Measurements from ENCODE around the gene PLCB2.

DNA sequence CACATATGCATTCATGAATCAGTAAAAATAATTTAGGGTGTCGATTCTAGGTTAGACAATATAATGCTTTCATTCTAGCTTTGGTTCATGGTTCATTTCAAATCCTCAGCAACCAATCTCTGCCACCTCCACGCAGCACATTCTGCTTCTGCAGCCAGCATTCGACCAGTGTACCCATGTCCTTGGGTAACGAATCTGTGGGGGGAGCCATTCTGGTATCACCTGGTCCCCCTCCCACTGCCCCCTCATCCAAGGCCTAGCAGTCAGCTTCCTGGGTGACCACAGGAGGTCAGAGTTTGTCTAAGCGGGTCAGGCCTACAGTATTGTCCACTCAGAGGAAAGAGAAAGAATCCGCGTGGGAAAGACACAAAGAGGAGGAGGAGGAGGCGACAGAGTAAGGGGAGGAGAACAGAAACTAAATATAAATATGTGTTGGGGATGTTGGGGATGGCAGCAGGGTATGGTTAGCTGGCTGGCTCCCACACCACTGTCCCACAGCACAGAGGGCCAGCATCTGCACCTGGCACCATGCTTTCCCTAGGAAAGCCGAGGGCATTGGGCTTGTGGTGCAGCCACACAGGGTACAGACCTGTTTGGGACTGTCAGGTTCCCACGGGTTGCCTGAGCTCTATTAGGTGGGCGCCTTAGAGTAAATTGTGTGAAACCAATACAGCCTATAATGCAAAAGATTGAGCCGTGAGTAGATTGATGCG is 56.8 kb downstream of the PLCB2 start:
- TF ChIP-seq EZH2phosphoT487 (IDR thresholded peaks at IDR 0.05; ENCODE audit: borderline replicate concordance, low read depth) = no peak
- TF ChIP-seq, protein P1, sequence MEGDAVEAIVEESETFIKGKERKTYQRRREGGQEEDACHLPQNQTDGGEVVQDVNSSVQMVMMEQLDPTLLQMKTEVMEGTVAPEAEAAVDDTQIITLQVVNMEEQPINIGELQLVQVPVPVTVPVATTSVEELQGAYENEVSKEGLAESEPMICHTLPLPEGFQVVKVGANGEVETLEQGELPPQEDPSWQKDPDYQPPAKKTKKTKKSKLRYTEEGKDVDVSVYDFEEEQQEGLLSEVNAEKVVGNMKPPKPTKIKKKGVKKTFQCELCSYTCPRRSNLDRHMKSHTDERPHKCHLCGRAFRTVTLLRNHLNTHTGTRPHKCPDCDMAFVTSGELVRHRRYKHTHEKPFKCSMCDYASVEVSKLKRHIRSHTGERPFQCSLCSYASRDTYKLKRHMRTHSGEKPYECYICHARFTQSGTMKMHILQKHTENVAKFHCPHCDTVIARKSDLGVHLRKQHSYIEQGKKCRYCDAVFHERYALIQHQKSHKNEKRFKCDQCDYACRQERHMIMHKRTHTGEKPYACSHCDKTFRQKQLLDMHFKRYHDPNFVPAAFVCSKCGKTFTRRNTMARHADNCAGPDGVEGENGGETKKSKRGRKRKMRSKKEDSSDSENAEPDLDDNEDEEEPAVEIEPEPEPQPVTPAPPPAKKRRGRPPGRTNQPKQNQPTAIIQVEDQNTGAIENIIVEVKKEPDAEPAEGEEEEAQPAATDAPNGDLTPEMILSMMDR (IDR thresholded peaks at IDR 0.05) = no peak
- TF ChIP-seq RAD21 (IDR thresholded peaks at IDR 0.05; ENCODE audit: low read length) = no peak
- TF ChIP-seq, protein P2, sequence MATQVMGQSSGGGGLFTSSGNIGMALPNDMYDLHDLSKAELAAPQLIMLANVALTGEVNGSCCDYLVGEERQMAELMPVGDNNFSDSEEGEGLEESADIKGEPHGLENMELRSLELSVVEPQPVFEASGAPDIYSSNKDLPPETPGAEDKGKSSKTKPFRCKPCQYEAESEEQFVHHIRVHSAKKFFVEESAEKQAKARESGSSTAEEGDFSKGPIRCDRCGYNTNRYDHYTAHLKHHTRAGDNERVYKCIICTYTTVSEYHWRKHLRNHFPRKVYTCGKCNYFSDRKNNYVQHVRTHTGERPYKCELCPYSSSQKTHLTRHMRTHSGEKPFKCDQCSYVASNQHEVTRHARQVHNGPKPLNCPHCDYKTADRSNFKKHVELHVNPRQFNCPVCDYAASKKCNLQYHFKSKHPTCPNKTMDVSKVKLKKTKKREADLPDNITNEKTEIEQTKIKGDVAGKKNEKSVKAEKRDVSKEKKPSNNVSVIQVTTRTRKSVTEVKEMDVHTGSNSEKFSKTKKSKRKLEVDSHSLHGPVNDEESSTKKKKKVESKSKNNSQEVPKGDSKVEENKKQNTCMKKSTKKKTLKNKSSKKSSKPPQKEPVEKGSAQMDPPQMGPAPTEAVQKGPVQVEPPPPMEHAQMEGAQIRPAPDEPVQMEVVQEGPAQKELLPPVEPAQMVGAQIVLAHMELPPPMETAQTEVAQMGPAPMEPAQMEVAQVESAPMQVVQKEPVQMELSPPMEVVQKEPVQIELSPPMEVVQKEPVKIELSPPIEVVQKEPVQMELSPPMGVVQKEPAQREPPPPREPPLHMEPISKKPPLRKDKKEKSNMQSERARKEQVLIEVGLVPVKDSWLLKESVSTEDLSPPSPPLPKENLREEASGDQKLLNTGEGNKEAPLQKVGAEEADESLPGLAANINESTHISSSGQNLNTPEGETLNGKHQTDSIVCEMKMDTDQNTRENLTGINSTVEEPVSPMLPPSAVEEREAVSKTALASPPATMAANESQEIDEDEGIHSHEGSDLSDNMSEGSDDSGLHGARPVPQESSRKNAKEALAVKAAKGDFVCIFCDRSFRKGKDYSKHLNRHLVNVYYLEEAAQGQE (IDR thresholded peaks at IDR 0.05; ENCODE audit: low read depth, low read length) = no peak
- TF ChIP-seq FOXJ3 (CRISPR knock-in tag; IDR thresholded peaks at IDR 0.05) = no peak
- TF ChIP-seq FOSL2 (IDR thresholded peaks at IDR 0.05; ENCODE audit: borderline replicate concordance, low read depth) = no peak
- TF ChIP-seq, protein P3, sequence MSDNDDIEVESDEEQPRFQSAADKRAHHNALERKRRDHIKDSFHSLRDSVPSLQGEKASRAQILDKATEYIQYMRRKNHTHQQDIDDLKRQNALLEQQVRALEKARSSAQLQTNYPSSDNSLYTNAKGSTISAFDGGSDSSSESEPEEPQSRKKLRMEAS (IDR thresholded peaks at IDR 0.05; ENCODE audit: low read depth) = no peak
- no peak for TF ChIP-seq EP300 (IDR thresholded peaks at IDR 0.05; ENCODE audit: borderline replicate concordance in 1 of 2, low read depth in 1 of 2, low read length in 1 of 2)
- no peak for TF ChIP-seq TAF1 (IDR thresholded peaks at IDR 0.05; ENCODE audit: borderline replicate concordance, low read depth, low read length)

Data from SK-N-SH (cell line).